Measurements from ENCODE around the gene CPT1C. TPM values are rescaled to one million over a fixed set of nuclear protein-coding genes. Genes with fewer than 3 reads are reported as not detected.

Gene CPT1C
- total RNA-seq, 2 experiments from 2014 or later: 2.1 to 4.1 TPM

DNA sequence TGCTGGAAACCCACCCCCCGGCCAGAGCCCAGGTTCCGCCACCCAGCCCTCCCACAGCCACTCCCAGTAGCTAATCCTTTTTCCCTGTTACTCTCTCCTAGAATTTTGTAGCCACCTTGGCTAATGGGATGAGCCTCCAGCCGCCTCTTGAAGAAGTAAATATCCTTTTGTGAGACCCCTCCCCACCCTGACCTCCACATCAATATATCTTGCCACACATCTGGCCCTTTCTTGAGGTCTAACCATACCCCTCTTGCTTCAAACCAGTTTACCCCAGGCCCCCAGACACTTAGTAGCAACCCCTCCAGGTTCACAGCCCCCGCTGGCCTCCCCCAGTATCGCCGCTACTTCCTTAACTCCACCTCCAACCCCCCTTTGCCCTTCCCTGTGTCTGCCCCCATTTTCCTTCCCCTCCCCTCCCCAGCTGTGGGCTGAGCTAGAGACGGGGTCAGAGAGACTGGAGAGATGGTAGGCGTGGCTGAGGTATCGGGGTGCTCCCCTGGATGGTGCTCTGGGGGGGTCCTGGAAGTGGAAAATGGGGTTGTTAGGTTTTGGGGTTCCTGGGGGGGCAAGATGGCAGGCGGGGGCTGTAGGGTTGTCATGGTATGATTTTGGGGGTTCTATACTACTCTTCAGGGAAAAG, 11.0 kb upstream of the CPT1C start:
- Mint-ChIP-seq H3K4me1 (peaks cover 15% of the 10 kb centered on the region), H3K36me3 (peaks cover 7% of the 10 kb centered on the region), H3K27ac (peak overlapping the region; percentile 16), H3K27me3 (no peaks in the 10 kb centered on the region), H3K9me3 (no peaks in the 10 kb centered on the region), H3K4me3 (peak overlapping the region; percentile 35)
- DNase-seq: no peak
- POLR2A ChIA-PET: interaction anchor here (0.6 to 2.2 kb wide), 3 partner anchors 10 to 40 kb away, joined by 3 to 6 read pairs (median 4); partner anchors contain the start of genes ADM5, RRAS and SCAF1
- no peak for ATAC-seq (ENCODE audit: low read depth)

DNA sequence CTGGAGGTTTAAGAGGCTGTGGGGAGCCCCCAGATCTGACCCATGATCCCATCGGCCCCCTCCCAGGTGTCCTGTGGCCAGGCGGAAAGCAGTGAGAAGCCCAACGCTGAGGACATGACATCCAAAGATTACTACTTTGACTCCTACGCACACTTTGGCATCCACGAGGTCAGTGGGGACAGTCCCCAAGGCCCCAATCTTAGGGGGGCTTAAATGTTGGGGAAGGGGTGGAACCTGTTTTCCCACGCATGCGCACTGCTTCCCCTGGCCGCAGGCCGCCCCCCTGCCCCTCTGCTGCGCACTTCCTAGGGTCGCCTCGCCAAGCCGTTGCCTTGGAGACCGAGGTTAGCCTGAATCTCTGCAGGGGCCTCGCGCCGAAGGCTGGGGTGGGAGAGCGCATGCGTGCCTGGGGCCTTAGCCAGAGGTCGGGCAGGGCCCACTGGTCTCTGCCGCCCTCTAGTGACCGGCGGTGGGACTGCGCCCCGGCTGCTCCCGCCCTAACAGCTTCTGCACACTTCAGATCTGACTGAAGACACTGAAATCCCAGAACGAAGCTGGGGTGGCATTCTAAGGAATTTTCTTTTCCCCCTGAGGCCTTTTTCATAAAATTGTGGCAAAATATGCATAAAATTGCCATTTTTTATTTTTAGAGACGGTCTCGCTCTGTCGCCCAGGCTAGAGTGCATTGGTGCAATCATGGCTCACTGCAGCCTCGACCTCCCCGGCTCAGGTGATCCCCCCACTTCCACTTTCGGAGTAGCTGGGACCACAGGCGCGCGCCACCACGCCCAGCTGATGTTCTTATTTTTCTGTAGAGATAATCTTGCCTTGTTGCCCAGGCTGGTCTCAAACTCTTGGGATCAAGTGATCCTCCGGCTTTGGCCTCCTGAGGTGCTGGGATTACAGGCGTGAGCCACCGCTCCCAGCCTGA, 10.2 kb upstream of the CPT1C start:
- no peaks in the 10 kb centered on the region for H3K9me3 Mint-ChIP-seq
- ATAC-seq (ENCODE audit: low read depth) (peak; percentile 9), DNase-seq (peak; percentile 99)
- no peak overlapping the region for H3K27ac Mint-ChIP-seq
- H3K4me1 Mint-ChIP-seq: peaks cover 15% of the 10 kb centered on the region
- no peaks in the 10 kb centered on the region for H3K27me3 Mint-ChIP-seq
- POLR2A ChIA-PET: interaction anchor here (0.6 to 1.0 kb wide), 3 partner anchors 9 to 211 kb away, joined by 3 to 4 read pairs (median 3); partner anchors contain the start of gene ADM5
- H3K36me3 Mint-ChIP-seq: peaks cover 7% of the 10 kb centered on the region
- H3K4me3 Mint-ChIP-seq: peak overlapping the region; percentile 10

DNA sequence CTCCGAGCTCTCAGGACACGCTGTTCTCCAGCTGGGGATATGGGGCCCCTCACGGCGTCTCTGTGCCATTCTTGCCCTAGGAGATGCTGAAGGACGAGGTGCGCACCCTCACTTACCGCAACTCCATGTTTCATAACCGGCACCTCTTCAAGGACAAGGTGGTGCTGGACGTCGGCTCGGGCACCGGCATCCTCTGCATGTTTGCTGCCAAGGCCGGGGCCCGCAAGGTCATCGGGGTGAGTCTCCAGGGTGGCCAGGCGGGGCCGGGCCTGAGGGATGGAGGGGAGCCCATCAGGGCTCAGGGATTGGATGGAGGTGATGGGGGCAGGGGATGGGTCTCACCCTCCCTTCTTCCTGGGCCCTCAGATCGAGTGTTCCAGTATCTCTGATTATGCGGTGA, 9.1 kb upstream of the CPT1C start:
- Mint-ChIP-seq H3K27me3 (no peaks in the 10 kb centered on the region), H3K36me3 (peaks cover 8% of the 10 kb centered on the region), H3K4me3 (no peak overlapping the region), H3K27ac (no peak overlapping the region), H3K9me3 (no peaks in the 10 kb centered on the region), H3K4me1 (peaks cover 11% of the 10 kb centered on the region)
- DNase-seq (no peak), ATAC-seq (ENCODE audit: low read depth) (no peak)
- POLR2A ChIA-PET: interaction anchor here (0.6 to 1.0 kb wide), 2 partner anchors 65 to 212 kb away, joined by 3 read pairs; no protein-coding TSS in a partner anchor

DNA sequence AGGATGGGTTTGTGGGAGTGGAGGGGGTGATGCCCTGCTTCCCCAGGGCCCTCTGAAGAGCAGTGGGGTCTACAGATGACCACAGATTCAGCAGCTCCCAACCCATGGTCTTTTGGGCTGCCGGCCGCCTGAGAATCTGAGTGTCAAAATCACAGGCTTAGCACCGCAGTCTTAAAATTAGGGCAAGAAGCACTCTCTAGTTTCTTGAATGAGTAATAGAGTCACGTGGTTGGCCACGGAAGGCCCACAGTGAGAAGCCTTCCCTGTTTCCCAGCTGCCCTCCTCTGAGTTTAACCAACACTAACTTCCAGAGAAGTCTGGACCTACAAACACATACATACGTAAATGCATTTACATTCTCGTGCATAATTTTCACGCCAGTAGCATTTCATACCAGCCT, 8.6 kb upstream of the CPT1C start:
- Mint-ChIP-seq H3K9me3 (no peaks in the 10 kb centered on the region), H3K27ac (no peak overlapping the region), H3K4me3 (no peak overlapping the region), H3K4me1 (peaks cover 11% of the 10 kb centered on the region), H3K36me3 (peaks cover 7% of the 10 kb centered on the region), H3K27me3 (no peaks in the 10 kb centered on the region)
- ATAC-seq (ENCODE audit: low read depth): no peak
- no peak for DNase-seq
- POLR2A ChIA-PET: interaction anchor here (0.6 kb wide), 1 partner anchor 212 kb away, joined by 3 read pairs; no protein-coding TSS in a partner anchor

DNA sequence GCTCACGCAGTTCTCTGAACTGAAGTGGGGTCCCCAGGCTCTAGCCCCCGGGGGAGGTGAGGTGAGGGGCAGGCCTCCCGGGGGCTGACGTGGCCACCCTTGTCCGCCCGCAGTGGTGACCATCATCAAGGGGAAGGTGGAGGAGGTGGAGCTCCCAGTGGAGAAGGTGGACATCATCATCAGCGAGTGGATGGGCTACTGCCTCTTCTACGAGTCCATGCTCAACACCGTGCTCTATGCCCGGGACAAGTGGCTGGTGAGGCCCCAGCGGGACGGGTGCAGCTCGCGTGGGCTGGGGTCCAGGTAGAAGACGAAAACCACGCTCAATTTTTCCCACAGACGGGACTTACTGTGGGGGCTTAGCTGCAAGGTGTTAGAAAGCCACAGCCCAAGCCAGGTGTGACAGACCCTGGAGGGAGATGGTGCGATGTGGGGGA, 7.1 kb upstream of the CPT1C start:
- no peaks in the 10 kb centered on the region for H3K9me3 Mint-ChIP-seq
- H3K27me3 Mint-ChIP-seq: no peaks in the 10 kb centered on the region
- peak overlapping the region; percentile 64 for H3K27ac Mint-ChIP-seq
- POLR2A ChIA-PET: no interaction called here
- peaks cover 9% of the 10 kb centered on the region for H3K4me1 Mint-ChIP-seq
- ATAC-seq (ENCODE audit: low read depth): no peak
- no peak for DNase-seq
- peaks cover 7% of the 10 kb centered on the region for H3K36me3 Mint-ChIP-seq
- no peak overlapping the region for H3K4me3 Mint-ChIP-seq

DNA sequence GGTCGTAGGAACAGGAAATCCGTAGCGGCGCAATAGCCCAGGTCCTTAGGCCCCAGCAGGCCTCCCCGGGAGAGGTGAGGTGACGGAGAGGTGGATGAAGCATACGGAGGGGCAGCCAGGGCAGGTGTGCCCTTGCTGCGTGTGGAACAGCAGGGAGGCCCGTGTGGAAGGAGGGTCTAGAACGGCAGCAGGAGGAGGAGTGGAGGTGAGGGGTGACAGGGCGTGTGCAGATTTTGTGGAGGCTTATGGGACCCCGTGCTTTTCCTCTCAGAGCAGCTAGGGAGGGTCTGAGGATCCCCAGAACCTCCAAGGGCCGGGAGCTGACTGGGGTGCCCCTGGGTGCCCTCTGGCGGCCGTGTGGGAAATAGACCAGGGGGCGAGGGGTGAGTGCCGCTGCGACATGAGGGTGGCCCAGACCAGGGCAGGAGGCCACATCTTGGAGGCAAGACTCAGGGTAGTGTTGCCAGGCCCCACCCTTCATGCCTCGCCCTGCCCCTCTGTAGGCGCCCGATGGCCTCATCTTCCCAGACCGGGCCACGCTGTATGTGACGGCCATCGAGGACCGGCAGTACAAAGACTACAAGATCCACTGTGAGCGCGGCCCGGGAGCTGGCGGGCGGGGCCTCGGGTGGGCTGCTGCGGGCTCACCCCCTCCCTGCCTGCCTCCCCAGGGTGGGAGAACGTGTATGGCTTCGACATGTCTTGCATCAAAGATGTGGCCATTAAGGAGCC, 6.5 kb upstream of the CPT1C start:
- Mint-ChIP-seq H3K36me3 (peaks cover 9% of the 10 kb centered on the region), H3K9me3 (no peaks in the 10 kb centered on the region), H3K27me3 (no peaks in the 10 kb centered on the region), H3K4me3 (no peak overlapping the region), H3K27ac (peak overlapping the region; percentile 64), H3K4me1 (peaks cover 11% of the 10 kb centered on the region)
- POLR2A ChIA-PET: interaction anchor here (0.7 kb wide), 1 partner anchor 8 kb away, joined by 3 read pairs; no protein-coding TSS in a partner anchor
- ATAC-seq (ENCODE audit: low read depth) (no peak), DNase-seq (no peak)

DNA sequence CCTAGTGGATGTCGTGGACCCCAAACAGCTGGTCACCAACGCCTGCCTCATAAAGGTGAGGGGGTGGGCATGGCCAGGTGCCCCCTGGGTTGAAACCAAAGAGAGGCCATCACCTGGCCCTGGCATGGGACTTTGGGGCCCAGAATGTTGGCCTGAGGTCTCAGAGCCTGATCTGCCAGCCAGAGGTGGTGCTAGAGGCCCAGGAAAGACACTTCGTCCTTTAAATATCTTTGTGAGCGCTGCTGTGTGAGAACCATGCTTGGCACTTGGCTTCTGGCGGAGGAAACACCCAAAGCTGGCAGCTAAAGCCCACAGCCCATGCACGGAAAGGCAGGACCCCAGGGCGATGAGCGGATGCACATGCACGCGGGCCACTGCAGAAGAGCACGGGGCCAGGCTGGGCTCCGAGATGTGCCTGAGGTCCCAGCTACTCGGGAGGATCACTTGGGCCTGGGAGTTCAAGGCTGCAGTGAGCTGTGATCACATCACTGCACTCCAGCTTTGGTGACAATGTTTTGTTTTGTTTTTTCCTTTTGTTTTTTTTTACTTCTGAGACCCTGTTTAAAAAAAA, 5.8 kb upstream of the CPT1C start:
- Mint-ChIP-seq H3K4me3 (no peak overlapping the region), H3K27ac (no peak overlapping the region), H3K36me3 (peaks cover 9% of the 10 kb centered on the region), H3K9me3 (no peaks in the 10 kb centered on the region), H3K4me1 (peaks cover 10% of the 10 kb centered on the region), H3K27me3 (no peaks in the 10 kb centered on the region)
- ATAC-seq (ENCODE audit: low read depth): no peak
- no peak for DNase-seq
- POLR2A ChIA-PET: interaction anchor here (0.7 kb wide), 1 partner anchor 9 kb away, joined by 3 read pairs; no protein-coding TSS in a partner anchor

DNA sequence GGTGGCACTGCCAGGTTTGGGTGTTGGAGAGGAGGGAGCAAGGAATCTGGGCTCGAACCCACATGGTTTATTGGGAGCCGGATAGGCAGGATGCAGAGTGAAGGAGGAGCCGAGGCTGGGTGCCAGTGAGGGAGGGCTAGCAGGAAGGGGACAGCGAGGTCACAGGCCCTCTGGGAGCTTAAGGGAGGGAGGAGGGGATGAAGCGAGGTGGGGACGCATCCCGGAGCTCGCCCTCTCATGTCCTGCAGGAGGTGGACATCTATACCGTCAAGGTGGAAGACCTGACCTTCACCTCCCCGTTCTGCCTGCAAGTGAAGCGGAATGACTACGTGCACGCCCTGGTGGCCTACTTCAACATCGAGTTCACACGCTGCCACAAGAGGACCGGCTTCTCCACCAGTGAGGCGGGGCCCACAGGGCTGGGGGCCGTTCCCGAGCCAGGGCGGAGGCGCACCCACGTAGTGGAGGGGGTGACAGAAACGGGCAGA, 5.0 kb upstream of the CPT1C start:
- ATAC-seq (ENCODE audit: low read depth) (no peak), DNase-seq (no peak)
- peaks cover 12% of the 10 kb centered on the region for H3K36me3 Mint-ChIP-seq
- H3K4me3 Mint-ChIP-seq: no peak overlapping the region
- peaks cover 16% of the 10 kb centered on the region for H3K4me1 Mint-ChIP-seq
- H3K27ac Mint-ChIP-seq: no peak overlapping the region
- POLR2A ChIA-PET: no interaction called here
- peaks cover 6% of the 10 kb centered on the region for H3K27me3 Mint-ChIP-seq
- H3K9me3 Mint-ChIP-seq: no peaks in the 10 kb centered on the region

DNA sequence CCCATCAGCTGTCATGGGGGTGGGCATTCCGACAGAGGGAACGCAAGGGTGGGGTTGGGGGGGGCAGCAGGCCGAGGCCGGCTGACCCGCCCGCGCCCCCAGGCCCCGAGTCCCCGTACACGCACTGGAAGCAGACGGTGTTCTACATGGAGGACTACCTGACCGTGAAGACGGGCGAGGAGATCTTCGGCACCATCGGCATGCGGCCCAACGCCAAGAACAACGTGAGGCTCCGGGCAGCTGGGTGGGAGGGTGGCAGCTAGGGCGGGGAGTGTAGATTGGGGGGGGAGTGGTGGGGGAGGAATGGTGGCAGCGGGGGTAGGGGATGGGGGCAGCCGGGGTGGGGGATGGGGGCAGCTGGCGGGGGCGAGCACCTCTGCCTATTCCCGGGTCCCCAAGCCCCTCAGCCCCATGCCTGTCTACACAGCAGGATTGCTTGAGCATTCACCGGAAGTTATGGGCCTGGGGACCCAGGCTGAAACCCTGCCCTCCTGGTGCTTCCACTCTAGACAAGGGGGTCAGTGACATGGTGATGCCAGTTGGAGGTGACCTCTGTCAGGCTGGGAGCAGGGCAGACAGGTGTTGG, 4.3 kb upstream of the CPT1C start:
- Mint-ChIP-seq H3K4me1 (peaks cover 19% of the 10 kb centered on the region), H3K9me3 (no peaks in the 10 kb centered on the region), H3K27ac (no peak overlapping the region), H3K27me3 (peaks cover 13% of the 10 kb centered on the region), H3K36me3 (peaks cover 12% of the 10 kb centered on the region), H3K4me3 (no peak overlapping the region)
- ATAC-seq (ENCODE audit: low read depth): no peak
- DNase-seq: no peak
- POLR2A ChIA-PET: no interaction called here

DNA sequence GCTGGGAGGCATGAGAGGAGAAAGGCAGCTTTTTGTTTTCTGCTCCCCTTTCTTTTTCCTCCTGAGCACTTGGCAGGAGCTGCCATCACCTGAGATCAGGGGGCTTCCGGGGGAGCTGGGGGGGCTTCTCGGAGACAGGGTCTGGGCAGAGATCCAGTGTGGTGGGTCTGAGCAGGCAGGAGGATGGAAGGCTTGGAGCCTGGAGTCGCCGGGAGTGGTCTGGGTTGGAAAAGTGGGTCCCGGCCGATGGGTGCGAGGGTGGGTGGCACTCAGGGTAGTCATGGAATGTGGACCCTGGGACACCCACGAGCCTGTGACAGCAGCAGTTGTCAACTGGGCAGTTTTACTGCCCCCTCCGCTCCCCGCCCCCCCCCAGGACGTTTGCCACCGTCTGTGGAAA, 3.8 kb upstream of the CPT1C start:
- Mint-ChIP-seq H3K9me3 (no peaks in the 10 kb centered on the region), H3K27me3 (peaks cover 18% of the 10 kb centered on the region), H3K36me3 (peaks cover 12% of the 10 kb centered on the region), H3K27ac (no peak overlapping the region), H3K4me1 (peaks cover 19% of the 10 kb centered on the region), H3K4me3 (no peak overlapping the region)
- no peak for ATAC-seq (ENCODE audit: low read depth)
- POLR2A ChIA-PET: no interaction called here
- DNase-seq: no peak

DNA sequence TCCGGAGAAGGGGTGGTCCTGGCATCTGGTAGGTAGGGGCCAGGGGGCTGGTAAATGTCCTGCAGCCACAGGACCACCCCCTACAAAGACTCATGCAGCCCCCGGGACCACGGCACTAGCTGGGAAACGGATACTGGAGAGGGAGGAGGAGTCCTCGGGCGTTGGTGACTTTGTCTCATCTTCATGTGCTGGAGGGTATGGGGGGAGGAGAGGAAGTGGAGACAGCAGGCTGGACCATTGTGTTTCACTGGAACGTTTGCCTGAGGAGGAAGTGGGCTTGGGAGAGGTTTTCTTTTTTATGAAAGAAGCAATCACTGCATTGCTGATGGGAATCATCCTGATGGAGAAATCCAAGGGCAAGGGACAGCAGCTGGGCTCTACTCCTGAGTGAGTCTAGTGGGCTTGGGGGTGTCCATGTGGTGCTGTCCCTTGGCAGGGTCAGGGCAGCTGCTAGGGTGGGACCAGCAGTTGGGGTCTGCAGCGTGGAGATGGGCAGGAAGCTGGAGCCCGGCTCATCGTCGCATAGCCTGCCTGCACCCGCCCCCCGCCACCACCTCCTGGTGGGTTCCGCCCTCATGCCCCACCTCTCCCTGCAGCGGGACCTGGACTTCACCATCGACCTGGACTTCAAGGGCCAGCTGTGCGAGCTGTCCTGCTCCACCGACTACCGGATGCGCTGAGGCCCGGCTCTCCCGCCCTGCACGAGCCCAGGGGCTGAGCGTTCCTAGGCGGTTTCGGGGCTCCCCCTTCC, 3.2 kb upstream of the CPT1C start:
- no peak overlapping the region for H3K27ac Mint-ChIP-seq
- no peaks in the 10 kb centered on the region for H3K9me3 Mint-ChIP-seq
- peaks cover 18% of the 10 kb centered on the region for H3K27me3 Mint-ChIP-seq
- ATAC-seq (ENCODE audit: low read depth) (no peak), DNase-seq (no peak)
- POLR2A ChIA-PET: no interaction called here
- H3K36me3 Mint-ChIP-seq: peaks cover 8% of the 10 kb centered on the region
- H3K4me3 Mint-ChIP-seq: no peak overlapping the region
- H3K4me1 Mint-ChIP-seq: peaks cover 19% of the 10 kb centered on the region

Data from activated naive CD8-positive, alpha-beta T cell treated with anti-CD3 and anti-CD28 coated beads, Interleukin-2, amount 10 ng/mL, durations not matched to agents 7 days and 5 days (primary cell).